Cortex of kidney (tissue), 1 donor: ENCODE results near the gene ANKRD33B.
"Not testable (repeated sequence)": the region's sequence is repeated elsewhere in the genome, so short reads cannot be mapped to it uniquely, and the experiment has no call there.

Experiments
- DNase-seq: peaks from one replicate; lab custom pipeline; 2025; lab: John Stamatoyannopoulos, UW

The ANKRD33B gene

GRCh38 chr5:10637944-10638343, 74.1 kb downstream of the ANKRD33B start:
- no peak for DNase-seq

DNA sequence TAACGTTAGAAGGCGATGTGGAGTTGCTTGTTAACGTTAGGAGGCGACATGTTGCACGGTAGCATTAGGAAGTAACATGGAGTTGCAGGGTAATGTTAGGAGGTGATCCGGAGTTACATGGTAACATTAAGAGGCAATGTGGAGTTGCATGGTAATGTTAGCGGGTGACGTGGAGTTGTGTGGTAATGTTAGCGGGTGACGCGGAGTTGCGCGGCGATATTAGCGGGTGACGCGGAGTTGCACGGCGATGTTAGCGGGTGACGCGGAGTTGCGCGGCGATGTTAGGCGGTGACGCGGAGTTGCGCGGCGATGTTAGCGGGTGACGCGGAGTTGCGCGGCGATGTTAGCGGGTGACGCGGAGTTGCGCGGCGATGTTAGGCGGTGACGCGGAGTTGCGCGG, 74.9 kb downstream of the ANKRD33B start:
- DNase-seq = not testable (repeated sequence)

DNA sequence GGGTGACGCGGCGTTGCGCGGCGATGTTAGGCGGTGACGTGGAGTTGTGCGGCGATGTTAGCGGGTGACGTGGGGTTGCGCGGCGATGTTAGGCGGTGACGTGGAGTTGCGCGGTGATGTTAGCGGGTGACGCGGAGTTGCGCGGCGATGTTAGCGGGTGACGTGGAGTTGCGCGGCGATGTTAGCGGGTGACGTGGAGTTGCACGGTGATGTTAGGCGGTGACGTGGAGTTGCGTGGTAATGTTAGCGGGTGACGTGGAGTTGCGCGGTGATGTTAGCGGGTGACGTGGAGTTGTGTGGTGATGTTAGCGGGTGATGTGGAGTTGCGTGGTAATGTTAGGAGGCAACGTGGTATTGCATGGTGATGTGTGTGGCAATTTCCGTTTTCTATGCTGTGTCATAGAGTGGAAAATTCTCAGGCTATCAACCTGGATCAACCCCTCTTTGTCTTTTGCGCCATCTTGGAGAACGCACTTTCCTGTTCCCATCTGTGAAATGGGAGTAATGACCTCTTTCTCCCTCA, 76.0 kb downstream of the ANKRD33B start:
- no peak for DNase-seq

DNA sequence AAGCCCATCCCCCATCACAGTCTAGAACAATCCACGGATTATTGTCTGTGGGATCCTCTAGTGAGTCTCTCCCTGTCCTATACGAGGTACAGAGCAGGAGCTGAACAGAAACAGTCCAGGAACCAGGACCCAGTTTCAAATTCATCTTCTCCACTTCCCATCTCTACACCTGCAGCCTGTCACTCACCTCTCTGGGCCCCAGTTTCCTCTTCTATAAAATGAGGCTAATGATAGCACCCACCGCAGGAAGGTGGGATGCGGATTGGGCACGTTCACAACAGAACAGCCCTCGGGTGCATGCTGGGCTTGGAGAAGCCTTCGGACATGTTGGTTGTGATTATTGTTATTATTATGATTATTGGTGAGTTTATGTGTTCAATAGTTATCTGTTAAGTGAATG, 78.5 kb downstream of the ANKRD33B start:
- no peak for DNase-seq

DNA sequence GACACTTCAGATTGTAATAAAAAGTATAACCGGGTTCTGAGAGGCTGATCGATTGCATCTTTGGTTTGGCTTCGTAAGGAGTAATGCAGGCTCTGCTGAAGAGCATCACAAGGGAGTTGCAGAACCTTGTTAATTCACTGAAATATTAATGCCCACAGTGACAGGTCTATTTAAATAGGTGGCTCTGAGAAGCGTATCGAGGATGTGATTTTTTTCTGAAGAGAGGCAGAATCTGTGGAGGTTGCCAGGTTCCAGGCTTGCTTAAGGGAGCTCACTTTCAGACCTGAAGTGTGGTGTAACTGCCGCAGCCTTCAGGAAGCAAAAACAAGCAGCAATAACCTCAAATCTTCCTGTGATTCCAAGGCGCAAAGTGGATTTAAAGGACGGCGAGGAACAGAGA, 80.3 kb downstream of the ANKRD33B start:
- DNase-seq = no peak

- DNase-seq = no peak
Measured at GRCh38 chr5:10645146-10645545, 81.3 kb downstream of the ANKRD33B start.

DNA sequence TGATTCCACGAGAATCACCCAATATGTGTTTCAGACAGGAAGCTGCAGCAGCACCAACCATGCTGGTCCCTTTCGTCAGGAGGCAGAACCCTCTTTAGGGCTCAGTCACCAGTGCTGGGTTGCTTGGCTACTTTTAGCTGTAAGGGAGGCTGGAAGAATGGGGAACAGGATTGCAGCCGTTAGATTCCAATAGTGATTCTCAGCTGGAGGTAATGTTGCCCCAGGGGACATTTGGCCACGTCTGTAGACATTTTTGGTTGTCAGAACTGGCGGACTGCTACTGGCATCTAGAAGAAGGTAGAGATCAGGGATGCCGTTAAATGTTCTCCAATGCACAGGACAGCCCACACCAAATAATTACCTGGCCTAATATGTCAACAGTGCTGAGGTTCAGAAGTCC, 81.8 kb downstream of the ANKRD33B start:
- DNase-seq = no peak

- DNase-seq = no peak
Measured at GRCh38 chr5:10647640-10648039, 83.8 kb downstream of the ANKRD33B start.

GRCh38 chr5:10648806-10649665, 85.2 kb downstream of the ANKRD33B start:
- no peak for DNase-seq

- DNase-seq = no peak
Measured at GRCh38 chr5:10649666-10650380, 86.0 kb downstream of the ANKRD33B start.

GRCh38 chr5:10652151-10652550, 88.3 kb downstream of the ANKRD33B start:
- DNase-seq = no peak

DNA sequence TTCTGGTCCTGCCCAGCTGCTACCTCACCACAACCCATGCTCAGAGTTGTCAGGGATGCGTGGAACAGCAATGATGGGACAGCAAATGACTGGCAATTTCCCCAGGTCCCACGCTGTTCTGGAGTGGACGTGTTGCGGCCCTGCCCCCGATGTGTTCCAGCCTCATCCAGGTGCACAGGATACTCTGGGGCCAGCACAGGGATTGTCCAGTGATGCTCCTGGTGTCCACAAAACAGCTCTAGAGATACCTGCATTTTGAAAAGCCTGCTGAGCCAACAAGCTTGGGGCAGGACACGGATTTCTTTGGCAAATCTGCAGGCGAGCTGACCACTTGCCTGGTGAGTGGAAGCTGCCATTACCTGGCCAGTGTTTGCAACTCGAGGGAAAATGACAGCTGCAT, 88.7 kb downstream of the ANKRD33B start:
- no peak for DNase-seq

DNA sequence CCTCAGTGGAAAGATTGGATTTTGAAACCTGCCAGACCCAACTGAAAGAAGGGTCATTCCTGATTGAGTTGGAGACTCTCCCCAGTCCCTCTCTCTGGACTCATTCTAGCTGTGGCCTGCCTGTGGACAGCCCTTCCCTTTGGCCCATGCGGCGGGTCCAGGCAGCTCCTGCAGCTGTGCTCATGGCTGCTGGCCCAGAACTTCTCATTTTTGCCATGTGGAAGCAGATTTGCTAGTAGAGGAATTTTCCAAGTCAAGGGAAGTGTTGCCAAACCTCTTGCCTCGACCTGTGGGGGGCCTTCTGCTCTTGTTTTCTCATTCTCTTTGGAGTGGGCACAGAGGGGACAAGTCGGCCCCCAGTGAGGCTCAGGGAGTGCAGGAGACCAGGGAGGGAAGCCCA, 89.2 kb downstream of the ANKRD33B start:
- DNase-seq = no peak

- no peak for DNase-seq
Measured at GRCh38 chr5:10653751-10654400, 90.0 kb downstream of the ANKRD33B start.

DNA sequence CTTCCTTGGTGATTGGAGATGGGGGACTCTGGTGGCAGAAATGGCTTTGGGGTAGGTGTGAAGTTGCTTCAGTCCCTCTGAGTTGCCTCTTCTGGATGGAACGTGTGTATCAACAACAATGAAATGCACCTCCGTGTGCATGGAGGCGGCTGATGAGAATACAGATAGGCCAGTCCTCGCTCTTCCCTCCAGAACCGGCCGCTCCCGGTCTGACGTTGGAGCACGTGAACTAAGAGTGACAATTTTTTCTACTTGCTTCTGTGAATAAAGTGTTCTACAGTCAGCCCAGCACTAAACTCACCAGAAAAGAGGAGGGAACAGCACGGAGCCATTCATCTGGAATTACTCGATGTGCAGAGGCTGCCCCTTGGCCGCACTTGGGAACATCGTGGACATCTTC, 90.7 kb downstream of the ANKRD33B start:
- DNase-seq = no peak

DNA sequence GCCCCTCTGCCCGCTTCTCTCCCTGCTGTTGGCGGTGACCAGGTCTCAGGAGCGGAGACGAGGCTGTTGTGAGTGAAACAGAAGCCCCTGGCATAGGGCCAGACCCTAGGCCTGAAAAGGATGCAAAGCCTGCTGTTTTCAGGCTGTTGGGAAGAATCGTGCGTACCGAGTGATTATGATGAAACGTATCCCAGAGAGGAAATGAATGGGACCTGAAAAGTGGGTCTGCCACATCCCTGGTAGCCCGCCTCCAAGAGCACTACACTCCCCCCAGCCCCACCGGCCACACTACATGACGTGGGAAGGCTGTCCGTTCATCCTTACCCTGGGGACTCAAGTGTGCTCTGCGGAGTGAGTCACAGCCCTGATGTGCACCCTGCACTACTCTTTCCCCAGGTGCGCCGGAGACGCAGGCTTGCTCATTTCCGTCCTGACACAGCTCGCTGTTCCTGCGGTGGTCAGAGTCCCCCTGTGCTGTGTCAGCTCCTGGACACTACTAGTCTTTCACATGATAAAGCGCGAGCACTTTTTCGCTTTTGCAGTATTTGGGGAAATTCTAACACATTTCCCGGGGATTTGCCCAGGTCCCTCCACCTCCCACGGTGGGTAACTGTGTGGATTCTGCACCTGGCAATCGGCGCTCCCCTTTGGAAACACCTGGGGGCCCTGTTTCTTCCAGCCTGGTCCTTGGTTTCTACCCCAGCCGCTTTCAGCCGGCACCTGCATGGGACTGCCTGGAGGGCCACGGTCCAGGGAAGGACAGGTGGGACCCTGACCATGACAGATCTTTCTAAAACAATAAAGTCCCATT, 91.5 kb downstream of the ANKRD33B start:
- DNase-seq = no peak

GRCh38 chr5:10655972-10656830, 92.3 kb downstream of the ANKRD33B start:
- no peak for DNase-seq

DNA sequence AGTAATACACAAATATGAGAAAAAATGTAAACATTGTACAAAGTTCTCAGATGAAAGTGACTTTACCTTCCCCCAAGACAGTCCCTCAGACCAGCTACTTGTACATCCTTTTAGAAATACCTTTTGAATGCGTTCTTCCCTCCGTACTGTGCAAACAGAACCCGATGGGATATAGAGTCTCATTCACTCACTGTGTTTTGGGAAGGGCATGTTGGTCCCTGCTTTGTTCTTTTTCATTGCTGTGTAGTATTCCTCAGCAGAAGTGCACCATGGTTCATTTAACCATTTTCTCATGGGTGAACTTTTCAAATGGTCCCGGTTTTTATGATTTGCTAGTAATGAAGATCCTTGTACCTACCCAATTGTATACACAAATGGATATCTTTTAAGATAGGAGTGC, 94.4 kb downstream of the ANKRD33B start:
- DNase-seq = no peak

- no peak for DNase-seq
Measured at GRCh38 chr5:10660135-10660534, 96.3 kb downstream of the ANKRD33B start.

- no peak for DNase-seq
Measured at GRCh38 chr5:10660720-10661387, 97.0 kb downstream of the ANKRD33B start.
